ENCODE measurements around the gene BLOC1S1.

BLOC1S1 gene

DNA sequence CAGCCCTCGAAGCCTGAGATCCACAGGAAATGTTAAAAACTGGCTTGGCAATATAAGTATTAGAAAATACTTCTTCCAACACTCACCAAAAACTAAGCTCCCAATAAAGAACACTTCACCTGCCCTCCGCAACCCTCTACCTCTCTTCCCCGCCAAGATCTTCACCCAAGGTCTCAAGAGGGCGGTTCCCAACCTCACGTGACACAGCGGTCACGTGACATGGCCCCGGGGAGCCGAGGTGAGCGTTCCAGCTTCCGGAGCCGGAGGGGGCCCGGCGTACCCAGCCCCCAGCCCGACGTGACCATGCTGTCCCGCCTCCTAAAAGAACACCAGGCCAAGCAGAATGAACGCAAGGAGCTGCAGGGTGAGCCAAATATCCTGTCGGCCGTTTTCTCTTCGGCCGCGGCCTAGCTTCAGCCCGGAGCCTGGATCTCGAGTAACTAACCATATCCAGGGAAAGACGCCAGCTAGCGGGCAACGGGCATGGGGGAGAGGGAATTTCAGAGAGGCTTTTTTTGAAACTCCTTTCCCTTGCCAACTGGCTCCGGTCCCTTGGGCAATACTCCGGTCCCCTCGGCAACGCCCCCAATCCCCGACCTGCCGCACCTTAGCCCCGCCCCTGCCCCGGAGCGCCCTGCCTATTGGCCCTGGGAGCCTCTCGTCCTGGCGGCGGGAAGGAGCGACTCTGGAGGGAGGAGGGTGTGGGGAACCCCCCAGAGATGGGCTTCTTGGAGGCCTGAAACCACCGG lies at the start of gene BLOC1S1:
TSS of gene BLOC1S1 (plus strand) at position 214 of the 749 bp plus-strand sequence. CDS start at position 220, 6 bp downstream.
- peak; percentile 85 for DNase-seq (ENCODE audit: low read depth)
- TF ChIP-seq, protein P1, sequence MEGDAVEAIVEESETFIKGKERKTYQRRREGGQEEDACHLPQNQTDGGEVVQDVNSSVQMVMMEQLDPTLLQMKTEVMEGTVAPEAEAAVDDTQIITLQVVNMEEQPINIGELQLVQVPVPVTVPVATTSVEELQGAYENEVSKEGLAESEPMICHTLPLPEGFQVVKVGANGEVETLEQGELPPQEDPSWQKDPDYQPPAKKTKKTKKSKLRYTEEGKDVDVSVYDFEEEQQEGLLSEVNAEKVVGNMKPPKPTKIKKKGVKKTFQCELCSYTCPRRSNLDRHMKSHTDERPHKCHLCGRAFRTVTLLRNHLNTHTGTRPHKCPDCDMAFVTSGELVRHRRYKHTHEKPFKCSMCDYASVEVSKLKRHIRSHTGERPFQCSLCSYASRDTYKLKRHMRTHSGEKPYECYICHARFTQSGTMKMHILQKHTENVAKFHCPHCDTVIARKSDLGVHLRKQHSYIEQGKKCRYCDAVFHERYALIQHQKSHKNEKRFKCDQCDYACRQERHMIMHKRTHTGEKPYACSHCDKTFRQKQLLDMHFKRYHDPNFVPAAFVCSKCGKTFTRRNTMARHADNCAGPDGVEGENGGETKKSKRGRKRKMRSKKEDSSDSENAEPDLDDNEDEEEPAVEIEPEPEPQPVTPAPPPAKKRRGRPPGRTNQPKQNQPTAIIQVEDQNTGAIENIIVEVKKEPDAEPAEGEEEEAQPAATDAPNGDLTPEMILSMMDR (IDR thresholded peaks at IDR 0.05; ENCODE audit: low read depth, low read length, missing control alignments): no peak
- peak within 1 kb of the TSS; percentile 80 for H3K4me3 ChIP-seq (ENCODE audit: low read depth, low read length)

DNA sequence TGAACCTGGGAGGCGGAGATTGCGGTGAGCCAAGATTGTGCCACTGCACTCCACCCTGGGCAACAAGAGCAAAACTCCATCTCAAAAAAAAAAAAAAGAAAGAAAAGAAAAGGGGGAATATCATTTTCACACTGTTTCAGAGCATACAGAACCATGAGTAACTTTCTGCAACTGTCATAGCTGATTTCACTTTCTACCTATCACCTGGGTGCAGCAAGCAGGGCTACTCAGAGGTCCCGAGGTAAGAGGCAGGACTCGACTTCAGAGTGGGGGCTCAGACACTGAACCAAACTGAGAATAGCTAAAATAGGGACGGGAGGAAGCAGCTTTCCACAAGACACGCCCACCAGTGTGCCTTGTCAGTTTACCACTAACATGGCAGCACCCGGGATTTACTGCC lies 49.3 kb upstream of the BLOC1S1 start:
- H3K4me3 ChIP-seq (ENCODE audit: low read depth, low read length): no peak overlapping the region
- DNase-seq (ENCODE audit: low read depth): no peak
- TF ChIP-seq, protein P1 (IDR thresholded peaks at IDR 0.05; ENCODE audit: low read depth, low read length, missing control alignments): no peak

DNA sequence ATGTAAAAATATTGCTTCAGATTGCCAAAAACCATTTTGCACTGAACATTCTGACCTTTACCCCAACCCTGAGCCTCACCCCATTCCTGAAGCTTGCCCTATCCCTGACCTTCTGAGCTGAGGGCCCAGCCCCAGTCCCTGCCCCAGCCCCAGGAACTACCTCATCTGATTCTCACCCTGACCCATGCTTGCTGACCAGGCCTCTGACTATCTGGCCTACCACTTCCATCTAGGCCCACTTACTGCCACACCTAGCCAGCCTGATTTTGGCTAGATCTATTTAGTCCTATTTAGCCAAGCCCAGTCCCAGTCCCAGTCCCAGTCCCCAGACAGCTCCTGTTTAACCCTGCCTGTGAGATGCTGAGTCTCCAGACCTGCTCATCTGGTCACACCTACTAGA lies 45.6 kb upstream of the BLOC1S1 start:
- TF ChIP-seq, protein P1 (IDR thresholded peaks at IDR 0.05; ENCODE audit: low read depth, low read length, missing control alignments): no peak

DNA sequence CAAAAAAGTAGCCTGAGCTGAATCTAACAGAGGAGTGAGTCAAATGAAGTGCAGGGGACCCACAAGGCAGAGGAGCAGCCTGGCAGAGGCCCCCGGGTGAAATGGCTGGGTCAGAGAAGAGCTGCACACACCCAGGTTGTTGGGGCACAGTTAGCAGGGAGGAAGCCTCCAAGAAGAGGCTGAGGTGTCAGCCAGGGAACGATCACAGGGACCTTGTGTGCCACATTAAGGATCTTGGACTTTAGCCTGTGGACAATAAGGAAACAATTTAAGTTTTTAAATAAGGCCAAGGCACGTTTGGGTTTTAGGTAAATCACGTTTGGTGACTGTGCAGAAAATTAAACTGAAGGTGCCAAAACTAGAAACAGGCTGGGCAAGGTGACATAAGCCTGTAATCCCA lies 44.1 kb upstream of the BLOC1S1 start:
- DNase-seq (ENCODE audit: low read depth): no peak
- TF ChIP-seq, protein P1 (IDR thresholded peaks at IDR 0.05; ENCODE audit: low read depth, low read length, missing control alignments): no peak
- H3K4me3 ChIP-seq (ENCODE audit: low read depth, low read length): no peak overlapping the region

More for the DNA sequence above, 45.6 kb upstream of the BLOC1S1 start:
- no peak overlapping the region for H3K4me3 ChIP-seq (ENCODE audit: low read depth, low read length)
- no peak for DNase-seq (ENCODE audit: low read depth)

DNA sequence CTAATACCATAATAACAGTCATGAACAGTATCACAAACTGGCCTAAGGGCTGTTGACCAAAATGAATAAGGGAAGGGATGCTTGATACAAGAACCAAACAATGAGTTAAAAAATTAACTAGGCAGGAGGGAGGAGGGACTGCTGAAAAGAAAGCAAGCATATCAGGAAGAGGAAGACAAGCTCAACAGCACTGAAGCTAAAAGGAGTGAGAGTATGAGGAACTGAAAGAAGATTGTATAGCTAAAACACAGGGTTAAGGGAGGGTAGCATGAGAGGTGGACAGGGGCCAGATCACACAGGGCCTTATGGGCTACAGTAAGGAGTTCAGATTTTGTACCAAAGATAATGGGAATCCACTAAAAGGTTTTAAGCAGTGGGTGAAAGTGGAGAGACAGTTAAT lies 42.2 kb upstream of the BLOC1S1 start:
- peak; percentile 65 for DNase-seq (ENCODE audit: low read depth)
- TF ChIP-seq, protein P1 (IDR thresholded peaks at IDR 0.05; ENCODE audit: low read depth, low read length, missing control alignments): no peak
- no peak overlapping the region for H3K4me3 ChIP-seq (ENCODE audit: low read depth, low read length)

DNA sequence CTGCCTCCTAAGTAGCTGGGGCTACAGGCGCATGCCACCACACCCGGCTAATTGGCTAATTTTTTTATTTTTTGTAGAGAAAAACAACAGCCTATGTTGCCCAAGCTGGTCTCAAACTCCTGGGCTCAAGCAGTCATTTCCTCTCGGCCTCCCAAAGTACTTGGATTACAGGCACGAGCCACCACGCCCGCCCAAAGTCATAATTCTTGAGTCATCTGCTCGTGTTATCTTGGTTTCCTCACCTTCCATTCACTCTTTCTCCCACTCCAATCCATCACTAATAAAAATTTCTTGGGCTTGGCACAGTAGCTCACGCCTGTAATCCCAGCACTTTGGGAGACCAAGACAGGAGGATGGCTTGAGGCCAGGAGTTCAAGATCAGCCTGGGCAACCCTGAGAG lies 40.2 kb upstream of the BLOC1S1 start:
- TF ChIP-seq, protein P1 (IDR thresholded peaks at IDR 0.05; ENCODE audit: low read depth, low read length, missing control alignments): no peak
- DNase-seq (ENCODE audit: low read depth): no peak
- H3K4me3 ChIP-seq (ENCODE audit: low read depth, low read length): no peak overlapping the region

DNA sequence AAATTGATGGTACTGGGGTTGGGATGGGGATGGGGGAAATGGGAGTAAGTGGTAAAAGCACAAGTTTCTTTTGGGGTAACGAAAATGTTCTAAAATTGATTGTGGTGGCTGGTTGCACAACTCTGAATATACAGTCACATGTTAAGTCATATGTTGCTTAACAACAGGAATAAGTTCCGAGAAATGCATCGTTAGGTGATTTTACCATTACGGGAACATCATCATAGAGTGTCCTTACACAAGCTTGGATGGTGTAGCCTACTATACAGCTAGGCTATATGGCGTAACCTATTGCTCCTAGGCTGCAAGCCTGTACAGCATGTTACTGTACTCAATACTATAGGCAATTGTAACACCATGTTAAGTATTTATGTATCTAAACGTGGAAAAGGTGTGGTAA lies 39.1 kb upstream of the BLOC1S1 start:
- TF ChIP-seq, protein P1 (IDR thresholded peaks at IDR 0.05; ENCODE audit: low read depth, low read length, missing control alignments): no peak
- H3K4me3 ChIP-seq (ENCODE audit: low read depth, low read length): no peak overlapping the region
- no peak for DNase-seq (ENCODE audit: low read depth)

Measured in GM12864 (cell line).